Cardiac muscle cell (in vitro differentiated cells and primary cell): Measurements from ENCODE around the gene CFAP210. TPM values are rescaled to one million over a fixed set of nuclear protein-coding genes. Genes with fewer than 3 reads are reported as not detected.

ENCODE experiments used
- DNase-seq, 2 donors: peaks; one replicate each; pipeline versions ENCODE4 v3.0.0 to v3.0.0-alpha.2; 2010 to 2017; ENCODE audit warnings: low read depth in 1 of 2, low spot score in 1 of 2
- H3K27ac ChIP-seq: fragments of 200-600 bp; sonication (generic); 2 replicates; pipeline ENCODE4 v1.5.1; 2016
- H3K27me3 ChIP-seq: fragments of 200-600 bp; sonication (generic); 2 replicates; pipeline ENCODE4 v1.6.0; 2016; ENCODE audit warnings: control low read depth
- H3K36me3 ChIP-seq: fragments of 200-600 bp; sonication (generic); 2 replicates; pipeline ENCODE4 v1.5.1; 2016; ENCODE audit warnings: control low read depth
- H3K4me1 ChIP-seq: fragments of 200-600 bp; sonication (generic); 2 replicates; pipeline ENCODE4 v1.8.1; 2017; ENCODE audit warnings: low read depth, mild to moderate bottlenecking, mixed run types
- H3K4me3 ChIP-seq: fragments of 200-600 bp; sonication (generic); 2 replicates; pipeline ENCODE4 v1.5.1; 2016; ENCODE audit warnings: mild to moderate bottlenecking
- H3K9me3 ChIP-seq: fragments of 200-600 bp; sonication (generic); 2 replicates; pipeline ENCODE4 v1.5.1; 2017; ENCODE audit warnings: low read depth, mild to moderate bottlenecking, control low read depth
- CTCF ChIP-seq: IDR thresholded peaks from 2 replicates; pipeline ENCODE4 v1.5.1; 2012; ENCODE audit warnings: low read depth, mild to moderate bottlenecking, low read length
- polyA plus RNA-seq: library from polyadenylated mRNA; unstranded; fragments of >200 nt; fragmentation: Nextera tagmentation; extraction: Ambion mirVana; gene quantifications from 2 replicates; pipeline ENCODE4 v1.2.1, GENCODE V29; 2016
- total RNA-seq: library from RNA; depleted of rRNA; stranded (reverse); fragments of >200 nt; gene quantifications from 2 replicates; pipeline ENCODE4 v1.2.3, GENCODE V29; 2016

The CFAP210 gene
- total and polyA plus RNA-seq, 2 experiments from 2014 or later, result 0.28 TPM; not detected in 1

- no peak for DNase-seq
These were observed 32.9 kb upstream of the CFAP210 start for GRCh38 chr2:169727065-169727464.

GRCh38 chr2:169721016-169721415, 26.8 kb upstream of the CFAP210 start:
- Histone ChIP-seq H3K4me1 (peaks cover 6% of the 10 kb centered on the region), H3K9me3 (no peaks in the 10 kb centered on the region), H3K27ac (no peak overlapping the region), H3K4me3 (no peak overlapping the region), H3K27me3 (no peaks in the 10 kb centered on the region), H3K36me3 (no peaks in the 10 kb centered on the region)
- no peak for TF ChIP-seq CTCF
- no peak for DNase-seq

More at GRCh38 chr2:169727065-169727464, 32.9 kb upstream of the CFAP210 start:
- H3K4me1 ChIP-seq, result no peaks in the 10 kb centered on the region
- no peak overlapping the region for H3K4me3 ChIP-seq
- H3K27me3 ChIP-seq, result no peaks in the 10 kb centered on the region
- no peak for TF ChIP-seq CTCF
- no peak overlapping the region for H3K27ac ChIP-seq
- H3K36me3 ChIP-seq, result no peaks in the 10 kb centered on the region
- H3K9me3 ChIP-seq, result no peaks in the 10 kb centered on the region

GRCh38 chr2:169718930-169719504, 24.8 kb upstream of the CFAP210 start:
- no peaks in the 10 kb centered on the region for H3K27me3 ChIP-seq
- no peaks in the 10 kb centered on the region for H3K36me3 ChIP-seq
- no peak overlapping the region for H3K27ac ChIP-seq
- H3K4me1 ChIP-seq, result peaks cover 16% of the 10 kb centered on the region
- H3K9me3 ChIP-seq, result no peaks in the 10 kb centered on the region
- no peak overlapping the region for H3K4me3 ChIP-seq
- no peak for TF ChIP-seq CTCF
- no peak for DNase-seq

GRCh38 chr2:169717691-169718063, 23.5 kb upstream of the CFAP210 start:
- Histone ChIP-seq H3K27ac (no peak overlapping the region), H3K27me3 (no peaks in the 10 kb centered on the region), H3K4me1 (peaks cover 16% of the 10 kb centered on the region), H3K4me3 (no peak overlapping the region), H3K36me3 (no peaks in the 10 kb centered on the region), H3K9me3 (no peaks in the 10 kb centered on the region)
- no peak for TF ChIP-seq CTCF
- no peak for DNase-seq

GRCh38 chr2:169716938-169717690, 22.9 kb upstream of the CFAP210 start:
- Histone ChIP-seq H3K27me3 (no peaks in the 10 kb centered on the region), H3K4me1 (peaks cover 16% of the 10 kb centered on the region), H3K9me3 (no peaks in the 10 kb centered on the region), H3K36me3 (no peaks in the 10 kb centered on the region), H3K27ac (no peak overlapping the region), H3K4me3 (no peak overlapping the region)
- DNase-seq, result no peak
- no peak for TF ChIP-seq CTCF
